ENCODE measurements around the gene THY1.

DNA sequence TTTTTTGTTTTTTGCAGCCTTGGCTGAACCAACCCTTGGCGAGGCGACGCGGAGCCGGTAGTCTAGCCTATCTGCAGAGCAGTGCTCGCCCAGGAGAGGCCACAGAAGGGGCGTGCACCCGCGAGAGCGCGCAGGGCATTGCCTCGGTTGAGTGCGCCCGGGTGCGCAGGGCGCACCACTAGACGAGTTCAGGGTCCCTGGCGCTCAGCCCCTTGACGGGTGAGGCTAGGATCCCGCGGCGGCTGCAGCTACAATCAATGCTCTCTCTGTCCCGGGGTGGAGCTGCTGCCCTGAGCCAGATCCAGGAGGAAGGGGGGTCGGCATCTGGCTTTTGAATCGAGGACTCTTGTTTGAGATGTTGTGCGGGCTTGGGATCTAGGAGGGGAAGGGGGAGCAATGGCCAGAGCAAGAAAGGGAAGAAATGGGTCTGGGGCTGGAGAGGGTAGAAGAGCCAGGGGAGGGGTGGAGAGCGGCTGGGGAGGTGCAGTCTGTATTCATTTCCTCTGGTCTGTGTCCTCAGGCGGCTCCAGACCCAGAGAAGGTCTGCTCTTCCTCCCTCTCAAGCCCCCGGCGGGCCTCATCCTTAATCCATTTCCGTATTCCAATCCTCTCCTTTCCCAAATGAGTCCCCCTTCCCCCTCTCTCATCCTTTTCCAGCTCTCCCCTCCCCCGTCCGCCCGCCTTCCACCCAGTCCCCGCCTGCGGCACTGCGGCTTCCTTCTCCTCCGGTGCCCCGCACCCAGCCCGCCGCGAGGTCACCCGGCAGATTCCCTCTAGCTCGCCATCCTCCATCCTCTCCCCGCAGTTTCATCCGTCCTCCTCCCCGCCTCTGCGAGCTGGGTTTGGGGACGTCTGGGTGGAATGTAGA lies 797 bp downstream of the THY1 start:
- TF ChIP-seq, protein P1, sequence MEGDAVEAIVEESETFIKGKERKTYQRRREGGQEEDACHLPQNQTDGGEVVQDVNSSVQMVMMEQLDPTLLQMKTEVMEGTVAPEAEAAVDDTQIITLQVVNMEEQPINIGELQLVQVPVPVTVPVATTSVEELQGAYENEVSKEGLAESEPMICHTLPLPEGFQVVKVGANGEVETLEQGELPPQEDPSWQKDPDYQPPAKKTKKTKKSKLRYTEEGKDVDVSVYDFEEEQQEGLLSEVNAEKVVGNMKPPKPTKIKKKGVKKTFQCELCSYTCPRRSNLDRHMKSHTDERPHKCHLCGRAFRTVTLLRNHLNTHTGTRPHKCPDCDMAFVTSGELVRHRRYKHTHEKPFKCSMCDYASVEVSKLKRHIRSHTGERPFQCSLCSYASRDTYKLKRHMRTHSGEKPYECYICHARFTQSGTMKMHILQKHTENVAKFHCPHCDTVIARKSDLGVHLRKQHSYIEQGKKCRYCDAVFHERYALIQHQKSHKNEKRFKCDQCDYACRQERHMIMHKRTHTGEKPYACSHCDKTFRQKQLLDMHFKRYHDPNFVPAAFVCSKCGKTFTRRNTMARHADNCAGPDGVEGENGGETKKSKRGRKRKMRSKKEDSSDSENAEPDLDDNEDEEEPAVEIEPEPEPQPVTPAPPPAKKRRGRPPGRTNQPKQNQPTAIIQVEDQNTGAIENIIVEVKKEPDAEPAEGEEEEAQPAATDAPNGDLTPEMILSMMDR (IDR thresholded peaks at IDR 0.05; ENCODE audit: low read length), result no peak
- TF ChIP-seq EZH2 (IDR thresholded peaks at IDR 0.05; ENCODE audit: borderline replicate concordance, low read length), result no peak

All from OCI-LY1 (cell line).